SK-N-MC (cell line): ENCODE measurements around the gene ZER1.

Experiments used
- EZH2 ChIP-seq: fragments of 200-600 bp; sonication (generic); IDR thresholded peaks from one replicate; pipeline ENCODE4 v1.6.1; 2017; ENCODE audit warnings: antibody characterized with exemption
- POLR2AphosphoS5 ChIP-seq: IDR thresholded peaks from 2 replicates; pipeline ENCODE4 v1.6.1; 2012; ENCODE audit warnings: mild to moderate bottlenecking, low read depth, low read length, borderline replicate concordance

- TF ChIP-seq POLR2AphosphoS5 (no peak), EZH2 (no peak)
Measured at GRCh38 chr9:128820665-128821583, 49.2 kb upstream of the ZER1 start.
